GM20000 (cell line): ENCODE results near the gene SCAF1.

Experiments used
- DNase-seq: peaks from one replicate; pipeline ENCODE4 v3.0.0; 2012; ENCODE audit warnings: low spot score
- CTCF ChIP-seq: IDR thresholded peaks from 2 replicates; pipeline ENCODE4 v1.5.1; 2012; ENCODE audit warnings: mild to moderate bottlenecking, control low read depth; ENCODE audit errors: extremely low read depth, missing control alignments

SCAF1 gene

GRCh38 chr19:49687150-49687549, 45.1 kb downstream of the SCAF1 start:
- TF ChIP-seq CTCF = no peak
- no peak for DNase-seq

- no peak for TF ChIP-seq CTCF
- DNase-seq = no peak
These were observed 45.7 kb downstream of the SCAF1 start for GRCh38 chr19:49687566-49688316.

- no peak for TF ChIP-seq CTCF
- DNase-seq = no peak
These were observed 46.6 kb downstream of the SCAF1 start for GRCh38 chr19:49688531-49689132.

- peak; percentile 25 for TF ChIP-seq CTCF
- no peak for DNase-seq
These were observed 47.4 kb downstream of the SCAF1 start, which contains the start of gene ADM5 for GRCh38 chr19:49689133-49690078. Gene ADM5 (plus strand): TSS chr19:49689594. CDS start chr19:49689838, 244 bp downstream.

GRCh38 chr19:49690079-49690655, 48.2 kb downstream of the SCAF1 start:
- no peak for DNase-seq
- no peak for TF ChIP-seq CTCF

- no peak for DNase-seq
- TF ChIP-seq CTCF = no peak
These were observed 48.7 kb downstream of the SCAF1 start, which contains the start of gene CPT1C for GRCh38 chr19:49690656-49691242. Gene CPT1C (plus strand): TSS chr19:49691116. CDS start chr19:49692253, 1,137 bp downstream.
